ENCODE data around the gene STEAP4.

The STEAP4 gene

DNA sequence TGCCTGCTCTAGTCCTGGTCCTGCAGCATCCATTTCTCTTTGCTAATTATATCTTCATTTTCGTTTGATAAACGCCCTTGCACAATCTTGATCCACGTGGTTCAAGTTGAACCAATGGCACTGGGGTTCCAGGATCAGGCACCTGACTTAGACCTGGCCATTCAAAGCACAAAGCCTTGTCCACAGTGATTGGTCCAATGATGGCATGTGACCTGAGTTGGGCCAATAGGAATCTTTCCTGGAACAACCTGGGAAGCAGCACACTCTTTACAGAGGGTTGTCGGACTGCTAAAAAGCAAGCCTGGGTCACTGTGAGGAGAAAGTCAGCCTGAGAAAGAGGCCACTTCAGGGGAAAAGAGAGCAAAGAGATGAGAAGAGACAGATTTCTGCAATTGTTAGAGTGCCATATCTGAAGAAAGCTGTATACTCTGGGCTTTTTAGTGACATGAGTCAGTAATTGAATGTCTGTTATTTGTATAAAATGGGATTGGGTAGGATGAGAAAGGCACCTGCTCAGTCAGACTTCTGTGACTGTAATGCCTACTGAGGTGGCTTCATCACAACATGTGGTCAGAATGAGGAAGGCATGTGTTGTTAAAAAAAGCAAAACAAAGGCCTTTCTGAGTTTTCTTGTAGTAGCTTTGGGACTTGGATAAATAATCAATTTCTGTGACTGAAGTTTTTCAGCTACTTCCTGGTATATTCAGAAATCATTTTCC lies 4.4 kb upstream of the STEAP4 start:
- TF ChIP-seq, protein P1, sequence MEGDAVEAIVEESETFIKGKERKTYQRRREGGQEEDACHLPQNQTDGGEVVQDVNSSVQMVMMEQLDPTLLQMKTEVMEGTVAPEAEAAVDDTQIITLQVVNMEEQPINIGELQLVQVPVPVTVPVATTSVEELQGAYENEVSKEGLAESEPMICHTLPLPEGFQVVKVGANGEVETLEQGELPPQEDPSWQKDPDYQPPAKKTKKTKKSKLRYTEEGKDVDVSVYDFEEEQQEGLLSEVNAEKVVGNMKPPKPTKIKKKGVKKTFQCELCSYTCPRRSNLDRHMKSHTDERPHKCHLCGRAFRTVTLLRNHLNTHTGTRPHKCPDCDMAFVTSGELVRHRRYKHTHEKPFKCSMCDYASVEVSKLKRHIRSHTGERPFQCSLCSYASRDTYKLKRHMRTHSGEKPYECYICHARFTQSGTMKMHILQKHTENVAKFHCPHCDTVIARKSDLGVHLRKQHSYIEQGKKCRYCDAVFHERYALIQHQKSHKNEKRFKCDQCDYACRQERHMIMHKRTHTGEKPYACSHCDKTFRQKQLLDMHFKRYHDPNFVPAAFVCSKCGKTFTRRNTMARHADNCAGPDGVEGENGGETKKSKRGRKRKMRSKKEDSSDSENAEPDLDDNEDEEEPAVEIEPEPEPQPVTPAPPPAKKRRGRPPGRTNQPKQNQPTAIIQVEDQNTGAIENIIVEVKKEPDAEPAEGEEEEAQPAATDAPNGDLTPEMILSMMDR (IDR thresholded peaks at IDR 0.05; ENCODE audit: low read depth, low read length, missing control alignments), result no peak
- in situ Hi-C loops (cut with HindIII; ENCODE audit: low sequenced_read_pairs), result loop anchor here (5.0 kb wide), 1 partner anchor 54 kb away; no protein-coding TSS in a partner anchor
- no peak for DNase-seq (ENCODE audit: low read depth)
- no peak overlapping the region for H3K4me3 ChIP-seq (ENCODE audit: low read depth, low read length)

DNA sequence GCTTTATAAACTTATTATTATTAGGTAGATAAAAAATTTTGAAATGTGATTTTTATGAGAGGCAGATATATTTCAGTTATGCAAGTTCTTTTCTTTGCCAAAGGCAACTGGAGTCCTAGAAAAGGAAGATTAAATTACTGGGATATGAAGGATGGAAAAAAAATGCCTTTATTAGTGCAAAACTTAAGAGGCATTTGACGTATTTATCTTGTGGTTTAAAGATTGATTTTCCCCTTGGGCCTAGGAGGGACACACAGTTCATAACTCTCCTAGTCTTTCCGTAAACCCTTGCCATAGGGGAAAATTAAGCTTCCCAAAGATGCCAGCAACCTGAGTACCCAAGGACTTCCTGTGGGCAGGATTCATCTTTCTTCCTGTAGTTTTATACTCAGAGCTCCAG lies 3.1 kb upstream of the STEAP4 start:
- no peak overlapping the region for H3K4me3 ChIP-seq (ENCODE audit: low read depth, low read length)
- TF ChIP-seq, protein P1 (IDR thresholded peaks at IDR 0.05; ENCODE audit: low read depth, low read length, missing control alignments), result no peak
- in situ Hi-C loops (cut with HindIII; ENCODE audit: low sequenced_read_pairs), result loop anchor here (5.0 kb wide), 1 partner anchor 53 kb away; no protein-coding TSS in a partner anchor
- no peak for DNase-seq (ENCODE audit: low read depth)

DNA sequence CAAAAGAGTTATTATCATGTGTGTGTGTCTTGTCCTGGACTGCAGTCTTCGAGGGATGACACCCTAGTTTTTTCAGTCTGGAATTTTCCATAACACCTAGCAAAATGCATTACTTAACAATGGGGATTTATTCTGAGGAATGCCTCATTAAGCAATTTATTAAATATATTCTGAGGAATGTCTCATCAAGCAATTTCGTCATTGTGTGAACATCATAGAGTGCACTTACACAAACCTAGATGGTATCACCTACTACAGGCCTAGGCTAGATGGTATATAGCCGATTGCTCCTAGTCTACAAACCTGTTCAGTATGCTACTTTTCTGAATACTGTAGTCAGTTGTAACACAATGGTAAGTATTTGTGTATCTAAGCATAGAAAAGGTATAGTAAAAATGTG lies 1.1 kb upstream of the STEAP4 start:
- in situ Hi-C loops (cut with HindIII; ENCODE audit: low sequenced_read_pairs), result no loop called here
- TF ChIP-seq, protein P1 (IDR thresholded peaks at IDR 0.05; ENCODE audit: low read depth, low read length, missing control alignments), result no peak
- no peak for DNase-seq (ENCODE audit: low read depth)

DNA sequence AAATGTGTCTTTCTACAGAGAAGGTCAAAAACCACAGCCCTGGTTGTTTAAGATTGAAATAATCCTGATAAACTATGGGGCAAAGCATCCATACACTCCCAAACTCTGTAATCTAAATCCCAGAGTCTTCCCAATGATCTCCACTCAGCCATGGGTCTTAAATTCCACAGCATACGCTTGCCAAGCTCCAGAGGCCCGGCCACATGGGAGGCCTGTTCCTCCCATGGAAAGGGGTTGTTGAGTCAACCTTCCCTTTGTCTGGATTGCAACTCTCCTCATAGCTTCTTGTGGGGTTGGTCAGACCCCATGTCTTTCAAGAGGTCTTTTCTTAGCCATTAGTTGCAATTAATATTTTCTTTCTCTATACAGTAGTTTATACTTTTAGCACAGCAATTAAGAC lies 718 bp upstream of the STEAP4 start:
- in situ Hi-C loops (cut with HindIII; ENCODE audit: low sequenced_read_pairs), result no loop called here
- TF ChIP-seq, protein P1 (IDR thresholded peaks at IDR 0.05; ENCODE audit: low read depth, low read length, missing control alignments), result no peak
- no peak for DNase-seq (ENCODE audit: low read depth)
- H3K4me3 ChIP-seq (ENCODE audit: low read depth, low read length), result no peak overlapping the region

More for the DNA sequence above, 1.1 kb upstream of the STEAP4 start:
- no peak overlapping the region for H3K4me3 ChIP-seq (ENCODE audit: low read depth, low read length)

DNA sequence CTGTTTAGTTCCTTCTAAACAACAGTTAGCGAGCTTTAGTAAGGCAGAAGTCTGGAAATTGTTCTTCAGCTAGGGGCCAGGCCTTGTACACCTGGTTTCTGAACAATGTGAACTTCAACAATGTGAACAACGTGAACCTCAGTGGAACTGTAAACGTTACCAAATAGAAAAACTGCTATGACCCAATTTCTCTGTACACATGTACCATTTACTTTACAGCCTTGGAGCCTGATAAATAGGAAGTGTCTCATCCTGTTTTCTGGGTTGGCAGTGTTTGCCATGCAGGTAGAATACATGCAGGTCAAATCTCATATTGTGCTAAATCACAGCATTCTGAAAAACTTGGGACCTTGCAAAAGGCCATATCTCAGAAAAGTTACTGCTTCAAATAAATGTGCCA lies 1.6 kb downstream of the STEAP4 start:
- no peak overlapping the region for H3K4me3 ChIP-seq (ENCODE audit: low read depth, low read length)
- TF ChIP-seq, protein P1 (IDR thresholded peaks at IDR 0.05; ENCODE audit: low read depth, low read length, missing control alignments), result no peak
- DNase-seq (ENCODE audit: low read depth), result no peak
- in situ Hi-C loops (cut with HindIII; ENCODE audit: low sequenced_read_pairs), result no loop called here

DNA sequence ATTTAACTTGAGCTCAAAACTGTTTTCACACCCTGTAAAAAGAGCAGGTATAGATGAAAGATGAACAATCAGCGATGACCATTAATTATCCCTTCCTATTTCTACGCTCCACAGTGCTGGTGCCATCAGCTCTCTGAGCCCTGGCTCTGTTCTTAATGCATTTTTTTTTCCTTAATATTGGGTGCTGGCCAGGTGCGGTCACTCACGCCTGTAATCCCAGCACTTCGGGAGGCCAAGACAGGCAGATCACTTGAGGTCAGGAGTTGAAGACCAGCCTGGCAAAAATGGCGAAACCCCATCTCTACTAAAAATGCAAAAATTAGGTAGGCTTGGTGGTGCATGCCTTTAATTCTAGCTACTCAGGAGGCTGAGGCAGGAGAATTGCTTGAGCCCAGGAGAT lies 4.2 kb downstream of the STEAP4 start:
- no peak overlapping the region for H3K4me3 ChIP-seq (ENCODE audit: low read depth, low read length)
- TF ChIP-seq, protein P1 (IDR thresholded peaks at IDR 0.05; ENCODE audit: low read depth, low read length, missing control alignments), result no peak
- in situ Hi-C loops (cut with HindIII; ENCODE audit: low sequenced_read_pairs), result no loop called here
- DNase-seq (ENCODE audit: low read depth), result no peak
